Measurements from ENCODE around the gene STH. TPM values are rescaled to one million over a fixed set of nuclear protein-coding genes. Genes with fewer than 3 reads are reported as not detected.

The STH gene
- total RNA-seq, 2 experiments from 2014 or later = not detected

DNA sequence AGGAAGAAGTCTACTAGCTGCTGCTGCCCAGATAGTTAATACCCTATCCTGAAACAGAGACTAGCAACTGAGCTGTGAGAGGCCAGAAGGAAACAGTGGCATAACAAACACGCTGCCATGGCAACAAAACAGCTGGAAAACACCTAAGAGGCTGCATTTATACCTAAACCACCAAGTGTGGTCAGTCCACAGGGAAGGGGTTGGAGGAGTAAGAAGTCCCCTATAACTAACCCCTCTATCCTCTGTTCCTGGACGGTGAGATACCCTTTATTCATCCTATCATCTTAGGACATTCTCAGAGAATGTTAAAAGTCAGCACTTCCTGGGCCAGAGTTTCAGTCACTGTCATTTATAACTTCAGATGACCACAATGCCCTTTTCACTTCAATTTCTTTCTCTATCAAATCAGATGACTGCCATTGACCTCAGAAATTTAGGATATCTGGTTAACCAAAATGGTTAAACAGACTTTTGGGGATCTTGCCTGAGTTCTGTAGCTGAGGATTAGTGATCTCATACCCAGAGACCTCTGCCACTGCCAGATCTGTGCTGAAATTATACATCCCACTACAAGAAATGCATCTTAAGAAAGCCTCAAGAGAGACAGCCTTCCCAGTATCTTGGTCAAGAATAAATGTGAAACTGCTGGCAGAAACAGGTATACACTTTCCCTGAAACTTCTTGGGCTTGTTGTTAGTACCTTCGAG is 36.2 kb downstream of the STH start:
- ChIA-PET POLR2A (interaction anchor here (0.6 kb wide), 1 partner anchor 108 kb away, joined by 4 read pairs; no protein-coding TSS in a partner anchor), CTCF (interaction anchor here (0.6 to 1.2 kb wide), 3 partner anchors 8 to 151 kb away, joined by 3 to 4 read pairs (median 3); no protein-coding TSS in a partner anchor)

- ChIA-PET POLR2A (no interaction called here), CTCF (interaction anchor here (1.2 kb wide), 1 partner anchor 150 kb away, joined by 4 read pairs; no protein-coding TSS in a partner anchor)
Observed at GRCh38 chr17:46036491-46036890, 37.4 kb downstream of the STH start.

DNA sequence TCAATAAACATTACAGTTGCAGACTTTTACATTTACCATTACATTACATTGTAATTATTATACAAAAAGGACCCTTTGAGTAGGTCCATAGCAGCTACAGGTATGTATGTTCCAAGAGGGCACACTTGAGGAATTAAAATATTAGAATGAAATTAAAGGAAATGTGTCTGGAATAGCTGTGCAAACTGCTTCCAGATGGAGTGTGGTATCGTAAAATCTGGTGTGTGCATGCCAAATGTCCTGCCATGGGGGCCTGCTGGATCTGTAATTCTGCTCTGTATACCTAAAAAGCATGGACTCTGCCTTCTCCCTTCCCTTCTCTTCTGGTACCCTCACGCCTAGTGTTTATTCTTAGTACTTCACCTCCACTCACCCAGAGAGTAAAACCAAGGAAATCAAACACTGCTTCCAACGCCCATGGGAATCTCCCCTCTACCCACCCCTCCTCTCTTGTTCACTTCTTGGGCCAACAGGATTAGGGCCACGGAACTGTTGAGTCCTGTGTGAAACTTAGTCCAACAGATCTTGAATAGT is 38.7 kb downstream of the STH start:
- CTCF ChIA-PET = interaction anchor here (1.5 kb wide), 1 partner anchor 155 kb away, joined by 5 read pairs; the partner anchor contains the start of gene KANSL1
- POLR2A ChIA-PET = no interaction called here

- POLR2A ChIA-PET = no interaction called here
- CTCF ChIA-PET = interaction anchor here (1.5 kb wide), 1 partner anchor 155 kb away, joined by 5 read pairs; the partner anchor contains the start of gene KANSL1
Observed at GRCh38 chr17:46038414-46038813, 39.4 kb downstream of the STH start.

DNA sequence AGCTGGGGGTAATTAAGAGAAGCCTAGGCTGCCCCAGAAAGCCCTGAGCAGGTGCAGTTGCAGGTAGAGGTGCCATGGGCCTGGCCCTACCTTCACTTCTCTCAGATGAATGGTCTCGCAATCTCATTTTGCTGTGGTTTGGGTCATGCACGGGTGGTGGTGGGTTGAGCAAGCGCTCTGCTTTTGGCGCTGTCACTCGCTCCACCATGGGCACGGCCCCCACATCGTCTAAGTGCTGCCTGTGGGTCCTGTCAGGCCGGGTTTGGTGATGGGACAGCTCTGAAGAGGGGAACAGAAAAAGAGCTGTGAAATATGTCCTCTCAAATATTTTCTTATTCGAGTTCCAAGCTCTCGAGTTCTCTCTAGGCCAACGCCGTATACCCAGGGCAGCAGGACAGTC is 39.9 kb downstream of the STH start:
- POLR2A ChIA-PET = no interaction called here

GRCh38 chr17:46039592-46040186 is 40.6 kb downstream of the STH start:
- POLR2A ChIA-PET = no interaction called here
- CTCF ChIA-PET = no interaction called here

More for the DNA sequence above, 39.9 kb downstream of the STH start:
- CTCF ChIA-PET = interaction anchor here (1.5 kb wide), 1 partner anchor 154 kb away, joined by 5 read pairs; the partner anchor contains the start of gene KANSL1

DNA sequence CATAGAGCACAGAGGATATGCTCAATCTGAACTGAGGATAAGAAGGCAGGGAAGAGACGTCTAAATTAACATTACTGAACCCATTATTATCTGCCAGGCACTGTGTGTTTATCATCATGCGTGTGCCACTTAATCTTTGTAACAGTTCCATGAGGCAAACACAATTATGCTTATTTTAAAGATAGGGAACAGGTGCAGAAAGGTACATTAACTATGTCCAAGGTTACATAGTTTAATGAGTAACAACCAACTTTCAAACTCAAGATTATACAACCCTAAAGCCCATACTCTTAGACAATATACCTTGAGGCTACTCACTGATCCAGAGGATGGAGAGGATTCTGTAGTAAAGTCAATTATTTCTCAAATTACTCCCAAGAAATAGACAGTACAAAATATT is 43.2 kb downstream of the STH start:
- ChIA-PET CTCF (interaction anchor here (2.8 kb wide), 1 partner anchor 170 kb away, joined by 19 read pairs; no protein-coding TSS in a partner anchor), POLR2A (no interaction called here)

GRCh38 chr17:46042925-46043324 is 43.9 kb downstream of the STH start:
- POLR2A ChIA-PET = interaction anchor here (0.6 kb wide), 2 partner anchors 33 to 224 kb away, joined by 3 to 4 read pairs; no protein-coding TSS in a partner anchor

DNA sequence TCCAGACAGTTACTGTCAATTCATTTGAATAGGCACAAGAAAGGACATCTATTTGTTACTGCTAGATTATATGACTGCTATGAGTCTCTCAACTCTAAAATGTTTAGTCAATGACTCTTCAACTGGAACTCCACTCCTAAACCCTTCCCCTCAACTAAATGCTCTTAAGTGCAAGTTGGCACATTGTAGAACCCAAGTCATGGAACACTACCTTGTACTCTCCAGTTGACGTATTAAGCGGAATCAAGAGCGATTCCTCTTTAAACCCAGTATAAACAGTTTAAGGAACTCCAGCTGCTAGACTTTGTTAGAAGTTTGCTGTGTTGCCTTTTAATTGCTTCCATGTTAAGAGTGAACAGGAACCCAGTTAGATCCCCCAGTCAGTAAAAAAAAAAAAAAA is 44.6 kb downstream of the STH start:
- POLR2A ChIA-PET = interaction anchor here (0.6 to 1.0 kb wide), 3 partner anchors 32 to 196 kb away, joined by 3 read pairs; no protein-coding TSS in a partner anchor
- CTCF ChIA-PET = interaction anchor here (0.7 to 2.8 kb wide), 10 partner anchors 8 to 169 kb away, joined by 3 to 19 read pairs (median 4); partner anchors contain the start of gene KANSL1

More at GRCh38 chr17:46042925-46043324, 43.9 kb downstream of the STH start:
- CTCF ChIA-PET = interaction anchor here (0.6 to 2.8 kb wide), 2 partner anchors 169 to 917 kb away, joined by 3 to 19 read pairs; no protein-coding TSS in a partner anchor

DNA sequence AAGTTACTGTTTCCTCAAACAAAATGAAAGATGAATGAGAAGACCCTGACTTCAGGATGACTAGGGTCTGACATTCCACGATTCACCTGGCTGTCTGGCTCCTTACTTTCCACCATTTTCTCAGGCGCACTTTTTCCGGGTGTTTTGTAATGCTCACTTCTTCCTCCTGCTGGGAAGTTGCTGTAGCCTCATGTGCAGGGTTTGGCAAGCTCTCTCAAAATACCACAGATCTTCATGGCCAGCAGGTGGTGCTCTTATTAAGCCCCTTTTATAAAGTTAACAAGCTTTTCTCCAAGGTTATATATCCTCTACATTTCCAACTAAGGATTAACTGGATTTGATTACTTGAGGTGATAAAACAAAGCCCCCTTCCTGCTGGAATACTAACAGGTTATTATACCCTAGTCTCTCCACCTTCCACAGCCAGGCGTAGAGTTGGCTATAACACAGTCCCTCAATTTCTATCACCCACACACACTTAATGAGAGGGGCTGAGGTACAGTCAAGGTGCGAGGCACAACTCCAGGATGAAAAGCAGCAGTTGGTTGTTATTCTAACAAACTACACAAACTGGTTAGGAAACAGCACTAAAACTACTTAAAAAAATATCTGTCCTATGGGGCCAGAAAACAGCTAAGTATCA is 45.4 kb downstream of the STH start:
- POLR2A ChIA-PET = interaction anchor here (0.6 to 1.0 kb wide), 2 partner anchors 149 to 195 kb away, joined by 3 read pairs; no protein-coding TSS in a partner anchor

DNA sequence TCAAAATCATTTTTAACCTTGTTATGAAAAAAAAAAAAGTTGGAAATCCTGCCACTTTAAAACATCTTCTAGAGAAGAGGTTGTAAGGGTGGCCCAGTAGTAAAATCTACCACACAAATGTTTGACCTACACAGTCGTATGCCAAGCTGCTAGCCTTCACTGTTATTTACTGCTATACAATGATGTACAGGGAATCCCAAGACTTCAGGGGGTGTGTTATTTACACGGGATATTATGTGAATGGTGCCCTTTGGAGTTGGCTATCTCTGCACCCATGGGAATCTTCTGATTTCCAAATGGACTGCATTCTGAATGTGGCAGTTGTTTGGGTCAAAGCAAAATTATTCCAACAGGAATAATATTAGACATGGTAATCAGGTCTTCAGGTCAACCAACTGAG is 45.9 kb downstream of the STH start:
- CTCF ChIA-PET = interaction anchor here (0.6 to 2.8 kb wide), 11 partner anchors 11 to 182 kb away, joined by 3 to 19 read pairs (median 4); partner anchors contain the start of gene KANSL1
- POLR2A ChIA-PET = no interaction called here

More for the DNA sequence above, 45.4 kb downstream of the STH start:
- CTCF ChIA-PET = interaction anchor here (0.5 to 2.8 kb wide), 15 partner anchors 8 to 172 kb away, joined by 3 to 19 read pairs (median 3); partner anchors contain the start of gene KANSL1

DNA sequence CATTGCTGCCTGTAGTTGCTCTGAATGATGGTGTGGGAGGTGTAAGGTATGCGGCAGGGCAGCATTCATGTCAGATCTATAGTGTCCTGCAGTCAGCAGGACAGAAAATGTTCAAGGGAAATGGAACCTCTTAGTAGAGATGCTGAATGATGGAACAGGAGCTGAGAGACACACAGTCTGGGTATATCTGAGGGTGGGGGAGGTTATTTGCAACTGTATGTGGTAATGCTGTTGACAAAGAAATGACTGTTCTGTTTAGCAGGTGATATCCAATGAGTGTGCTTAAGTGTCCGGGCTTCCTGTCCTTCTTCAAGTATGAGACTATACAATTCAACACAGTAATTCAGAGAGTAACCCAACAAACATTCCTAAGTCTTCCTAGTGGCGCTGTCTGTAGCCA is 46.6 kb downstream of the STH start:
- POLR2A ChIA-PET = no interaction called here
- CTCF ChIA-PET = interaction anchor here (1.0 to 1.2 kb wide), 2 partner anchors 12 to 92 kb away, joined by 3 read pairs; no protein-coding TSS in a partner anchor

DNA sequence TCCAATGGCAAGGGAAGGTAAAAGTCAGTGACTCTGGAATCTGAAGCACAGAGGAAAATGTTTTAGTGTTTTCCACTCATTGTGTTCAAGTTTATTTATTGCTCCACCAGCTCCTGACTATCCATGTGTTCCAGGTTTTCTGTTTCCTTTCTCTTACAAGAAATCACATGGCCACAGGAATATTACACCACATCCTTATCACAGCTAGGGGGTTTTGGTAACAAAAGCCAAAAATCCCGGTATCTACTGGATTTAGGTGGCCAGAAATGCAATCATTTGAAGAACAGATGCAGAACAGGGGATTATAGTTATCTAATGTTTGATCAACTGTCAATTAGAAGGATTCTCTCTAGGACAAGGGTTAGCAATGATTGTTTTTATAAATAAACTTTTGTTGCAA is 47.9 kb downstream of the STH start:
- ChIA-PET POLR2A (no interaction called here), CTCF (interaction anchor here (0.7 to 1.2 kb wide), 2 partner anchors 140 to 165 kb away, joined by 4 read pairs; no protein-coding TSS in a partner anchor)

DNA sequence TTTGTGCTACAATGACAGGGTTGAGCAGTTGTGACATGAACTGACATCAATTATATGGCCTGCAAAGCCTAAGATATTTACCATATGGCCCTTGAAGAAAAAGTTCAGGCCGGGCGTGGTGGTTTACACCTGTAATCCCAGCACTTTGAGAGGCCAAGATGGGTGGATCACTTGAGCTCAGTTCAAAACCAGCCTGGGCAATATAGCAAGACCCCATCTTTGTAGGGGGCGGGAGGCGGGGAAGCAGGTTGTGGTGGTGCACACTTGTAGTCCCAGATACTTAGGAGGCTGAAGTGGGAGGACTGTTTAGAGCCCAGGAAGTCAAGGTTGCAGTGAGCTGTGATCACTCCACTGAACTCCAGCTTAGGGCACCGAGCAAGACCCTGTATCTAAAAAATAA is 48.3 kb downstream of the STH start:
- POLR2A ChIA-PET = interaction anchor here (0.6 kb wide), 1 partner anchor 249 kb away, joined by 6 read pairs; no protein-coding TSS in a partner anchor
- CTCF ChIA-PET = interaction anchor here (0.7 to 1.2 kb wide), 2 partner anchors 140 to 165 kb away, joined by 4 read pairs; no protein-coding TSS in a partner anchor

- POLR2A ChIA-PET = interaction anchor here (0.6 kb wide), 1 partner anchor 249 kb away, joined by 6 read pairs; no protein-coding TSS in a partner anchor
- CTCF ChIA-PET = interaction anchor here (1.2 kb wide), 1 partner anchor 139 kb away, joined by 4 read pairs; no protein-coding TSS in a partner anchor
Observed at GRCh38 chr17:46047856-46048255, 48.8 kb downstream of the STH start.
